Subcutaneous abdominal adipose tissue (tissue), 5 donors: ENCODE data around the gene ZNF592.

Experiments used
- H3K27ac ChIP-seq: one replicate; pipeline ENCODE4 v1.7.0; 2013; ENCODE audit warnings: low read depth, mild to moderate bottlenecking, inconsistent platforms, low read length, moderate library complexity
- H3K27me3 ChIP-seq, 5 donors: one replicate each; pipeline ENCODE4 v1.7.0; 2013; ENCODE audit warnings: low read length in 5 of 5, inconsistent platforms in 1 of 5; ENCODE audit not compliant: control insufficient read depth in 5 of 5, insufficient read depth in 4 of 5
- H3K36me3 ChIP-seq, 5 donors: one replicate each; pipeline ENCODE4 v1.7.0; 2013; ENCODE audit warnings: low read length in 5 of 5; ENCODE audit not compliant: control insufficient read depth in 5 of 5, insufficient read depth in 5 of 5
- H3K4me1 ChIP-seq, 5 donors: one replicate each; pipeline ENCODE4 v1.7.0; 2013; ENCODE audit warnings: low read length in 5 of 5, mild to moderate bottlenecking in 3 of 5, moderate library complexity in 1 of 5; ENCODE audit not compliant: control insufficient read depth in 5 of 5, insufficient read depth in 5 of 5
- H3K4me3 ChIP-seq, 5 donors: one replicate each; pipeline ENCODE4 v1.7.0; 2013; ENCODE audit warnings: low read length in 5 of 5, low read depth in 1 of 5
- H3K9ac ChIP-seq, 5 donors: one replicate each; pipeline ENCODE4 v1.7.0; 2013; ENCODE audit warnings: low read length in 5 of 5, mild to moderate bottlenecking in 4 of 5, moderate library complexity in 3 of 5
- H3K9me3 ChIP-seq, 5 donors: one replicate each; pipeline ENCODE4 v1.7.0; 2013; ENCODE audit warnings: low read length in 5 of 5; ENCODE audit not compliant: control insufficient read depth in 5 of 5
- donor health status: healthy.
- donor health status: healthy.
- donor health status: healthy.
- donor health status: healthy.
- donor health status: healthy.

The ZNF592 gene

DNA sequence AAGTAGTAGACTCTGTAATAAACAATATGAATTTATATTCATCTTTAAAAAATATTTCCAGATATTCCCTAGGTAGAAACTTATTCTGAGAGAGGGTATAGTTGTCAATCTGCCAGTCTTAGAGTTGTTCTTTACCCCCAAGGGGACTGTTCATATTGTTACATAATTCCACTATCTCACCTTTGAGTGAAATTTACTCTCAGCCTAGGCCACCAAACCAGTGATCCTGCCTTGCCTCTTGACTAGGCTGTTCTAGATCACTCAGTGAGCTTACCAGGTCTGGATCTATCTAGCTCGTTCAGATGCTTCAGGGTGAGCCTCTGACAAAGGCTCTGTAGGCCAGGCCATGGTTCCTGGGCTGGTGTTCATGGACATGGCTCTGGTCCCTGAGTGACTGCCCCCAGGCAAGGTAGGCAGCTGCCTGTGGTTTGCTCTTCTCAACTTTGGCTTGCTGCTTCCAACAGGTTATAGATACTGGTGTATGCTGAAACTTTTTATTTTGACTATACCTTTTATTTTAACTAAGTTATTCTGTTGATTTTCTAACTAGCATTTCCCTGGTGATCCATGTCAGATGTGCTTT is 27.6 kb downstream of the ZNF592 start:
- no peak overlapping the region for H3K27ac ChIP-seq
- peaks cover 0 to 10% (median 8%) of the 10 kb centered on the region in 5 donors for H3K36me3 ChIP-seq
- H3K27me3 ChIP-seq: no peaks in the 10 kb centered on the region
- no peaks in the 10 kb centered on the region for H3K9me3 ChIP-seq
- H3K9ac ChIP-seq: peak overlapping the region in 1 of 5 donors; percentile 41
- H3K4me3 ChIP-seq: no peak overlapping the region
- peaks cover 0 to 40% (median 33%) of the 10 kb centered on the region in 5 donors for H3K4me1 ChIP-seq

DNA sequence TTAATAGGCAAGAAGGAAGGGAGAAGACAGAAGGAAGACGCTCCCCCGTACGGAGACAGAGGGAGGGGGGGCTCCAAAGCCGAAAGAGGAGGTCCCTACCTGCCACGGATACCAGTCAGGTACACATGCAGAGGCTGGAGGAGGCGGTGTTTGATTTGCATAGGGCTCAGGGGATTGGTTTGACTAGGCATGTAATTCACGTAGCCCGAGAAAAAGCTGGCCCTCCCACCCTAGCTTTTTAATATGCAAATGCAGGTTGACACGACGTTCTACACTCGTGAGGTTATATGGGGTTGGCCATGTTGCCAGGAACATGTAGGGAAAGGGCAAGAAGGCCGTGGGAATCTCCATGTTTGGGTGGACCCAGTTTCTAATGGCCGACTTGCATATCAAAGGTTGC is 29.8 kb downstream of the ZNF592 start:
- H3K27ac ChIP-seq: no peak overlapping the region

DNA sequence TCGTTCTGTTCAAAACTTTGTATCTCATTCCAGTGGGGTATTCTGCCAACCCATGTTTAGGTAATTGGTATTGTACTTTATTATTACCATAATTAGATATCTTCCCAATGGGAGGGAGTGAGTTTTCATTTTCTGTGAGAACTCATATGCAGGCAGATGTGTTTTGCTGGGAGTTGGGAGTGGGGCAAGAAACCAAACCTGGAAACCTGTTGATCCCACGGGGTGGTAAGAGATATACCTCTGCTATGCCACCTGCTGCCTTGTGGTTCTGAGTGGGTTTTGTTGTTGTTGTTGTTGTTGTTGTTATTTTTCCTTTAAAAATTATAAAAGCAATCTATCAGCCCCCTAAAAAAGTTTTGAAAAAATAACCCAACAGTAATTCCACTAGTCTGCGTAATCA is 32.1 kb downstream of the ZNF592 start:
- H3K27ac ChIP-seq: no peak overlapping the region
- H3K4me3 ChIP-seq: no peak overlapping the region
- peaks cover 0 to 42% (median 36%) of the 10 kb centered on the region in 5 donors for H3K36me3 ChIP-seq
- H3K9ac ChIP-seq: no peak overlapping the region
- no peaks in the 10 kb centered on the region for H3K27me3 ChIP-seq
- peaks cover 0 to 30% (median 27%) of the 10 kb centered on the region in 5 donors for H3K4me1 ChIP-seq
- no peaks in the 10 kb centered on the region for H3K9me3 ChIP-seq

More for the DNA sequence above, 29.8 kb downstream of the ZNF592 start:
- Histone ChIP-seq H3K4me1 (peaks cover 0 to 32% (median 23%) of the 10 kb centered on the region in 5 donors), H3K9me3 (no peaks in the 10 kb centered on the region), H3K36me3 (peaks cover 0 to 22% (median 18%) of the 10 kb centered on the region in 5 donors), H3K9ac (no peak overlapping the region), H3K4me3 (no peak overlapping the region), H3K27me3 (no peaks in the 10 kb centered on the region)

DNA sequence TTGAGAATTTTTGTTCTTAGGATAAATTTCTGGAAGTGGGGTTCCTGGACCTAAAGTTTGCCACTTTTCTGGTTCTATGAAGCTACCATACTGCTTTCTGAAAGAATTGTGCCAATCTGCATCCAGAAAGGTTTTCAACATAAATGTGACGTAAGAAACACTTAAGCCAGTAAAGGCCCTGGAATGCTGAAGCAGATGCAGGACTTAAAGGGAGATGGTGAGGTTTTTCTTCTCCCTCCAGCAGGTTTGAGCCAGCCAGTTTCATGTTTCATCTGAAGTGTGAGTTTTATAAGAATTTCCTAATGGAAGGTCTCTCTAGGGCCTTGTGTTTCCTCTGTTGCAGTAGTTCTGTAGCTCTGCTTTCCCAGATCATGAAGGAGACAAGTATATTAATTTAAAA is 33.1 kb downstream of the ZNF592 start:
- Histone ChIP-seq H3K27me3 (no peaks in the 10 kb centered on the region), H3K36me3 (peaks cover 0 to 44% (median 41%) of the 10 kb centered on the region in 5 donors), H3K4me1 (peaks cover 3 to 33% (median 29%) of the 10 kb centered on the region in 5 donors), H3K27ac (no peak overlapping the region), H3K9me3 (no peaks in the 10 kb centered on the region), H3K4me3 (no peak overlapping the region), H3K9ac (peak overlapping the region in 1 of 5 donors; percentile 1)

DNA sequence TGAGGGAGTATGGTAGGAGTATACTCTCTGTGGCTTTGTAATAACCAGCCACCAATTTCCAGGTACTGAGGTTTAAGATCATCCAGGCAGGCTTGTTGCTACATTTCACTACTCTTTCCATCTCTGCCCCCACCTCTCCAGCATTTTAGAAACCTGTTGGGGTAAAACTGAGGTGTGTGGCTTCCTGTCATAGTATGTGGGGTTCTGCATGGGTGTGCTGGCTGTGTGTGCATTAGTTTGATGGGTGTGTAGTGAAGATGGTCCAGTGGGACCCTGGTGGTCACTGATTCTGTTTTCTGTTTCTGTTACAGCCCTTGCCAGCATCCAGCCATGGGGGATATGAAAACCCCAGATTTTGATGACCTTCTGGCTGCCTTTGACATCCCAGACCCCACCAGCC is 34.0 kb downstream of the ZNF592 start:
- Histone ChIP-seq H3K36me3 (peaks cover 0 to 48% (median 41%) of the 10 kb centered on the region in 5 donors), H3K27me3 (no peaks in the 10 kb centered on the region), H3K9ac (no peak overlapping the region), H3K9me3 (no peaks in the 10 kb centered on the region), H3K27ac (no peak overlapping the region), H3K4me3 (no peak overlapping the region), H3K4me1 (peaks cover 3 to 37% (median 32%) of the 10 kb centered on the region in 5 donors)

GRCh38 chr15:84783493-84784251 is 35.3 kb downstream of the ZNF592 start:
- H3K9ac ChIP-seq: peak overlapping the region in 1 of 5 donors; percentile 15
- H3K27me3 ChIP-seq: no peaks in the 10 kb centered on the region
- H3K4me1 ChIP-seq: peaks cover 5 to 46% (median 40%) of the 10 kb centered on the region in 5 donors
- H3K36me3 ChIP-seq: peaks cover 0 to 45% (median 35%) of the 10 kb centered on the region in 5 donors
- no peak overlapping the region for H3K27ac ChIP-seq
- no peak overlapping the region for H3K4me3 ChIP-seq
- H3K9me3 ChIP-seq: no peaks in the 10 kb centered on the region

DNA sequence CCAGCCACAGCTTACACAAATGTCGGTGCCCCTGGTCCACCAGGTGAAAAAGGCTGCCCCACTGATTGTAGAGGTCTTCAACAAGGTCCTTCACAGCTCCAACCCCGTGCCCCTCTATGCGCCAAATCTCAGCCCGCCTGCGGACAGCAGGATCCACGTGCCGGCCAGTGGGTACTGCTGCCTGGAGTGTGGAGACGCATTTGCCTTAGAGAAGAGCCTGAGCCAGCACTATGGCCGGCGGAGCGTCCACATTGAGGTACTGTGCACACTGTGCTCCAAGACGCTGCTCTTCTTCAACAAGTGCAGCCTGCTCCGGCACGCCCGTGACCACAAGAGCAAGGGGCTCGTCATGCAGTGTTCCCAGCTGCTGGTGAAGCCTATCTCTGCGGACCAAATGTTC is 35.9 kb downstream of the ZNF592 start:
- Histone ChIP-seq H3K36me3 (peaks cover 0 to 45% (median 34%) of the 10 kb centered on the region in 5 donors), H3K9ac (no peak overlapping the region), H3K9me3 (no peaks in the 10 kb centered on the region), H3K27me3 (no peaks in the 10 kb centered on the region), H3K4me3 (no peak overlapping the region), H3K4me1 (peaks cover 5 to 45% (median 40%) of the 10 kb centered on the region in 5 donors), H3K27ac (no peak overlapping the region)

GRCh38 chr15:84785053-84785452 is 36.7 kb downstream of the ZNF592 start:
- Histone ChIP-seq H3K9ac (no peak overlapping the region), H3K27me3 (no peaks in the 10 kb centered on the region), H3K4me3 (no peak overlapping the region), H3K4me1 (peaks cover 5 to 40% (median 37%) of the 10 kb centered on the region in 5 donors), H3K27ac (peak overlapping the region; percentile 30), H3K36me3 (peaks cover 0 to 45% (median 34%) of the 10 kb centered on the region in 5 donors), H3K9me3 (no peaks in the 10 kb centered on the region)

- no peaks in the 10 kb centered on the region for H3K27me3 ChIP-seq
- no peaks in the 10 kb centered on the region for H3K9me3 ChIP-seq
- no peak overlapping the region for H3K4me3 ChIP-seq
- H3K4me1 ChIP-seq: peaks cover 5 to 40% (median 32%) of the 10 kb centered on the region in 5 donors
- H3K9ac ChIP-seq: no peak overlapping the region
- peak overlapping the region; percentile 11 for H3K27ac ChIP-seq
- H3K36me3 ChIP-seq: peaks cover 17 to 63% (median 41%) of the 10 kb centered on the region in 5 donors
Observed at GRCh38 chr15:84788500-84788899, 40.1 kb downstream of the ZNF592 start.

- Histone ChIP-seq H3K9me3 (no peaks in the 10 kb centered on the region), H3K4me3 (no peak overlapping the region), H3K36me3 (peaks cover 20 to 54% (median 34%) of the 10 kb centered on the region in 5 donors), H3K27ac (no peak overlapping the region), H3K4me1 (peaks cover 5 to 39% (median 32%) of the 10 kb centered on the region in 5 donors), H3K27me3 (no peaks in the 10 kb centered on the region), H3K9ac (no peak overlapping the region)
Observed at GRCh38 chr15:84789762-84790161, 41.4 kb downstream of the ZNF592 start.
